ENCODE results near the gene NDRG4.
A peak's percentile ranks its signal among the peaks of the same experiment; 100 is the strongest.
"Not testable (repeated sequence)": the region's sequence is repeated elsewhere in the genome, so short reads cannot be mapped to it uniquely, and the experiment has no call there.

The NDRG4 gene

GRCh38 chr16:58466396-58466795, 33.5 kb upstream of the NDRG4 start:
- DNase-seq: no peak

DNA sequence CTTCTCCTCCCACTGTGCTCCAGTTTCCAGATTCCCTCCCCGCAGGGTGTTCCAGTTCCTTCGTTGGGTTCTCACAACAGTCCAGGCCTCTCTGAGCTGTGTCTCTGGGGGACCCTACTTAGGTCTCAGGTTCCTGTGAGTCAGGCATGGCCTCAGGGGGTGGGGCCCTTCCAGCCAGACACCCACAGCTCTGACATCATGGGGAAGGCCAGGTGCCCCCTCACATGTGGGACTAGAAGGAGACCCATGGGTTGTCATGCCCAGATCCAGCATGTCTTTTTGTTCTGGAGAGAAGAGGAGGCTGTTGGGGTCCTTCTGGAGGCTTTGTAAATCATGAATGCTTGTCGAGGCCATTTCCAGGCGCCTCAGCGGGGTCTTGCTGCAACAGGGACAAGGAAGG, 32.0 kb upstream of the NDRG4 start:
- DNase-seq: no peak

GRCh38 chr16:58471209-58471975, 28.6 kb upstream of the NDRG4 start:
- no peak for DNase-seq

DNA sequence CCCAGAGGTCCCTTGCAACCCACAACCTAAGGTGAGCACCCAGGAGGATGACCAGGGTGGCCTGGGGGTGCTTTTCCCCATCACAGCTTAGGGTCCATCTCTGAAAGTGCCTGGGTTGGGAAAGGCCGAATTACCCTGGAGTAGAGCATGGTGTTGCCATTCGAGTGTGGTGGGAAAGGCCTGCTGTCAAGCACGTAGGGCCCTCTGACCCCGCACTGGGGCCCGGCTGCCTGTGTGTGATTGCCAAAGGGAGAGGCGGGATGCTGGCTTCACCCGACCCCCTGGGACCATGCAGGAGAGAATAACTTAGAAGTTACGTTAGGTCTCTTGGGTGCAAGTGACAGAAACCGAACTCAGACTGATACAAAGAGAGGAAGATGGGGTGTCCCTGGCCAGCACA, 27.7 kb upstream of the NDRG4 start:
- no peak for DNase-seq

DNA sequence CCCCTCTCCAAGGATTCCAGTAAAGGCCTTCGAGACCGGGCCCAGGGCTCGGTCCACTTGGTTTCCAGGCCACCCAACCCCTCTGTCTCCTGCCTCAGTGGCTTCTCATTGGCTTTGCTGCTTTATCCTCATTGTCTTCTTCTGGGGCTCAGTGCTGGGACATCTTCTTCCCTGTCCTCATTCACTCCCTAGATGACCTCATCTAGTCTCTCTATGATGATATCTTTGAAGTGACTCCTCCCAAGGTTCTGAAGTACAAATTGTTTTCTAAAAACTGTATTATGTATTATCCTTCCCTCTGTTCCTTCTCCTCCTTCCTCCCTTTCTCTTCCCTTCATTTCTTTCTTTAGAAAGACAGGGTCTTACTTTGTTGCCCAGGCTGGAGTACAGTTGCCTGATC, 27.1 kb upstream of the NDRG4 start:
- DNase-seq: no peak

- DNase-seq: no peak
Measured at GRCh38 chr16:58474296-58474695, 25.6 kb upstream of the NDRG4 start.

DNA sequence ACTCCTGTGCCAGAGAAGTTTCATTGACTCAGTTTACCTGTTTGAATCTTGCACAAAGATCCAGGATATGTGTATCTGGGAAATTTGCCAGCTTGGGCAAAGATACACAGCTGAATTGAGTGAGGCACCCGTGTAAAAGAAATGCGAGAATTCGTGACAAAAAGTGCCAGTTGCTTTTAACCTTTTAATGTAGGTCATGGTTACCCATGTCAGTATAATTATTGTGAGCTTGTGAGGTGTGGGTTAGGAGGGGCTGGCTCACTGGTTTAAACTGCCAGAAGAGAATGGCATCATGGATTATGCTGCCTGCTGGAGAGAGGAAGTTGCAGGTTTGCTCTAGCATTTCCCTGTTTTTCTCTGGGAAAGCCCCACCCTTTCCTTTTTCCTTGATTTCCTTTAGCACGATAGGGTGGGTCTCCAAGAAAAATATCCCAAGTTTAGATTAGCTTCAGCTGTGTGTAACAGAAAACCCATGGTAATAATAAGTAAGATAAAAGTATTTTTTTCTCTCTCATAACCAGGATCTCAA, 24.8 kb upstream of the NDRG4 start:
- DNase-seq: no peak

DNA sequence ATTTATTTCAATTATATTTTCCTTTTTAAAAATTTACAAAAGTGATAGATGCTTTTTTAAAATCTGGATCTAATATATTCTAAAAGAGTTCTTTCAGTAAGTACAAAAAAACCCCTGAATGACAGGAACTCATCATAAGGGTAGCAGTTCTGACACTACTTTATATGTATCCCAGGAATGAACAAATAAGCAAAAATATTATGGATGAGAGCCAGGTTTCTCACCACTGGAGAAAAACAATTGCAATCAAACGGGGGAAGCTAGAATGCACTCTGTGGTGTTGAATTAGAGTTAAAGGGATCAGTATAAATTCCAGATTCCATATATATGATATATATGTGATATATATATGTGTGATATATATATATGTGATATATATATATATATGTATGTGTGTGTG, 23.2 kb upstream of the NDRG4 start:
- no peak for DNase-seq

- no peak for DNase-seq
Measured at GRCh38 chr16:58478427-58478826, 21.5 kb upstream of the NDRG4 start.

DNA sequence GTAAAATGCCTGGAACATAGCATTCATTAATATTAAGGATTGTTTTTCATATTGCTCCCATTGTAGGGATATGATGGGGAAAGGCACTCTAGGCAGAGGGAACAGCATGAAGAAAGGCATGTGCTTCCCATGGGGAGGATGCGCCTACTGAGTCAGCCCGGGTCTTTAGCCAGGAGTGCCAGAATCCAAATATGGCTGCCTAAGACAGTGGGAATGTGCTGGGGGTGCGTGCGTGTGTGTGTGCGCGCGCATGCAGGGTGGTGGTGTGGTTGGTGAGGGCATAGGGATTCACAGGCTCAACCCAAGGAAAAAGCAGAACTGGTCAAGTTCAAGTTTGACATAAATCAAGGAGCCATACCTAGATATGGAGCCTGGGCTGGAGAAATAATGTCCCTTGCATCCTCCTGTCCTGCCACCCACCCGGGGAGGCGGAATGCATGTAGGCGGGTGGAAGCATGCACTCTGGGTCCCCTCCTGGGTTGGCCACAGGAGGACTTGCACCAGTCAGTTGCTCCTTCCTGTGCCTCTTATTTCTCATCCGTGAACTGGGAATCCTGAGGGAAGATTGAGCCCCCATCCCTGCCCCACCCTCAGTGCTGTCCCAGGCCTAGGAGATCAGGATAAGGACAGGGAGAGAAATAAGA, 18.6 kb upstream of the NDRG4 start:
- no peak for DNase-seq

DNA sequence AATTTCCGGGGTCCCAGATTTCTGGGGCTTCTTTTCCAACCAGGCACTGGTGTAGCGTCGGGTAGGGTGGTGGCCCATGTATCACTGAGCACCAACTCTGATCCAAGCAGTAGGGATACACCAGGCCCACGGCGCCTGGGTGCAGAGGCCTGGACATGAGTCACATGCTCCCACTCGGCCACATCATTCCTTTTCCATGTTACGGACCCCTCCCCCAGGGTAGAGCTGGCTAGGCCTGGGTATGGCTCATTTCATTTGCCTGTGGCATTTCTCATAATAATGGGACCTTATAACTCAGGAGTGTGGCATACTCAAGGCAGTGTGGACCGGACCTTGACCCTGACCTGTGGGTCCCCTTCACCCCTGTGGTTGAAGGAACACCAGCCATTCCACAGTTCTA, 18.0 kb upstream of the NDRG4 start:
- no peak for DNase-seq

DNA sequence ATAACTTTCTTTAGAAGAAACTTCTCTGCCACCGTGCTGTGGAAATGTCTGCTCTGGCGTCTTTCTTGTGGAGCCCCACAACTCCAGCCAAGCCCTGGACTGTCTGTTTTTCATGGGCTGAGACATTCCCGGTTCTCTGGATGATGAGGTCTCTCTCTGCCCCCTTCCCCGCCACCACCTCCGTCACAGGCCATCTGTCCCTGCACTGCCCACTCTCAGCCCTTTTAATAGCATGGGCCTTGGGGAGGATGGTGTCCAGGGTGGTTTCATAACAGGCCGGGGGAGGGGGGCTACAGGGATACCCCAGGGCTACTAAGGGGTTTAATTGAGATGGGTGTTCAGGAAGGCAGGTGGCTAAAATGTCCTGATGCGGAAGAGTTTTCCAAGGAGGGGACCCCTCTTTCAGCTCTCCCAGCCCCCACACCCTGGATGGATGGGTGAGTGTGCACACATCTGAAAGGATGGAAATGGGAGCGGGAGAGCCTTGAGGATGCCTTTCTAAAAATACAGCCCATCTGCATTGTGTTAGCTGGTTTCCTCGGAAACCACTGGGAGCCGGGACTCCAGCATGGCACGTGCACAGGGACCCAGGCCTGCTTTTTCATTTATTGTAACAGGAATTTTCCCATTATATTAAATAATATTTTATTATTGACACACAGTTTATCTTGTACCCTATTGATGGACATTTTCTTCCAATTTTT, 14.6 kb upstream of the NDRG4 start:
- no peak for DNase-seq

- DNase-seq: peak; percentile 64 to 71
Measured at GRCh38 chr16:58487566-58488351, 12.2 kb upstream of the NDRG4 start.

DNA sequence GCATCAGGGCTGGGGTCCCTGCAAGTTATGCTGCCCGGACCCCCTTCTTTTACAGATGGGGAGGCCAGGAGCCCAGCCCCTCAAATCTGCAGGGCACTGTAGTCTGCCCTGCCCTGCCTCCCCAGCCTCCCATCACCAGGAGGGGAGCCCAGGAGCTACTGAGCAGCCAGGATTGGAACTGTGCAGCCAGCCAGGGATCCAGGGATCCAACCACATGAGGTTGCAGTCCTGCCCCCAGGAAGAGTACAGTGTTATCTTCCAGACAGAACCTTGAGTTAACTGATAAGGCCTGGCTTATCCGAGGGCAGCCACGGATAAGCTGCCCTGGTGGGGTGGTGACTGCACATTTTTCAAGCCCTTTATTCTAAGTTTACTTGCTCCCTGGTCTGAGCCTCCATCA, 11.4 kb upstream of the NDRG4 start:
- DNase-seq: no peak

GRCh38 chr16:58490065-58490464, 9.9 kb upstream of the NDRG4 start:
- DNase-seq: no peak

GRCh38 chr16:58490539-58490938, 9.4 kb upstream of the NDRG4 start:
- not testable (repeated sequence) for DNase-seq

- no peak for DNase-seq
Measured at GRCh38 chr16:58492066-58492465, 7.9 kb upstream of the NDRG4 start.

- no peak for DNase-seq
Measured at GRCh38 chr16:58492735-58493134, 7.2 kb upstream of the NDRG4 start.

DNA sequence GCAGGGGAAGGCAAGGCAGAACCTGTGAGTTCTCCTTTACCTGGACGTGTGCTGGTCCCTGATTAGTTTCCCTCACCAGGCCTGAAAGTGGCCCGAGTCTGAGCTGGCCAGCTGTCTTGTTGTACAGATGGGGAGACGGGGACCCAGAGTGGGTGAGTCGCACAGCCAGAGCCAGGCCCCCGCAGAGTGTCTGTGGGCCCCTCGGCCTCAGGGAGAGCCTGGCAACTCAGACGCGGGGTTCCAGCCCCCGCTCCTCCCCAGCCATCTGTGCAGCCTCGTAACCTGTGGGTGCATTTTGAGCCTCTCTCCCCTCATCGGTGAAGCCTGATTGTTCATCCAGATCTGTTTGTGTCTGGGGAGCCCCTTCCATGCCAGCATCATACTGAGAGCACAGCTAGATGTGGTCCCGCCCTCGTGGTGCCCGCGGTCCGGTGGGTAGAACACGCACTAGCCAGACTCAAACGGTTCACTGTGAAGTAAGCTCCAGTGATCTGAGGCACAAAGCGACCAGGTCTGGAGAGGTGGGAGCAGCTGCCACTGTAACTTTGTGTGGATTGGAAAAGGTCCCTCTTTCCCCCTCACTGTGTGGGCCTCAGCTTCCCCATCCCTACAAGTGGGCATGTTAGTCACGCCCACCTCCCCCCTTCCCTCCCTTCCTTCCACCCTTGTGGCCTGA, 6.0 kb upstream of the NDRG4 start:
- DNase-seq: no peak

GRCh38 chr16:58494981-58495520, 4.9 kb upstream of the NDRG4 start:
- DNase-seq: peak; percentile 46 to 59

DNA sequence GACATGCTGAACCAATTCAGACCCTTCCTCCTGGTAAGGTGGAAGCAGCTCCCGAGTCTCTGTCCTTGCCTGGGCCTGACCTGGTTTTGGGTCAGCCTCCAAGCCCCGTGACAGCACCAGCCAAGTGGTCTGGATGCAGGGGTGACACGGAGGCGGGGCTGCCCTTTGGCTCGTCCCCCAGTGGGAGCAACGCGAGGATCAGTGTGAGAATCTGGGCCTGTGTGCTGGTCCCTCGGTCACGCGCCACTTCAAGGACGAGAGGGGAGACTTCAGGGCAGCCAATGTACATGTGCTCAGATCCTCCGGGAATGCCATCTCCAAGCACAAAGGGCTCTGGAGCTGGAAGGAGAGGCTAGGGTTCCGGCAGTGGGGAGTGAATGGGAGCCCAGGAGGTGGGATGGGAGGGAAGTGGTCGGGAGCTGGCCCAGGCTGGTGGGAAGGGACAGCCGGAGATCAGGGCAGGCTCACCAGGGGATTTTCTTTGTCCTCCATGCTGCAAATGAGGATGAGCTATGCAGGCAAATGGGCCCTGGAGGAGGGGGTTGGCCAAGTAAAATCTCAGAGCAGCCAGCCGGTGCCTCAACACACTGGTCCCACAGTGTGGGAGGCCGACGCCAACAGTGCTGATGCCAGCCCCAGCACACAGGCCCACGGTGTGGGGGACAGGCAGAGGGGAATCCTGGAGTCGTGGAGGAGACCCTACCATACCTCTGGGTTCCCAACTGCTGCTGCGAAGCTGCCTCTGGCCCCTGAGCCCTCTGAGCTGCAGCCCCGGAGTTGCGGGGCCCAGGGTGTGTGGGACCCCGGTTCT, 4.2 kb upstream of the NDRG4 start:
- DNase-seq: no peak

Data from CD4-positive, alpha-beta T cell treated with Interferon alpha-2 for 1 hour (primary cell).